Prostate gland (tissue), 2 donors: ENCODE results near the gene KIAA0513.

Experiments used
- CTCF ChIP-seq, 4 experiments: fragments of 200-600 bp in 2 of 4; fragments of 450-650 bp in 2 of 4; sonication (generic) in 2 of 4; IDR thresholded peaks; 1 replicate in 3 of 4; 2 replicates in 1 of 4; pipeline ENCODE4 v1.5.1; 2016 to 2019; ENCODE audit warnings: antibody characterized with exemption in 4 of 4, mild to moderate bottlenecking in 2 of 4, moderate library complexity in 2 of 4
- POLR2A ChIP-seq: fragments of 450-650 bp; IDR thresholded peaks from one replicate; pipeline ENCODE4 v1.6.1; 2016; ENCODE audit warnings: antibody characterized with exemption, mild to moderate bottlenecking

GRCh38 chr16:85098565-85098964 is 71.0 kb downstream of the KIAA0513 start:
- no peak for TF ChIP-seq CTCF (IDR thresholded peaks at IDR 0.05)
- TF ChIP-seq POLR2A: no peak
